Measurements from ENCODE around the gene EEPD1.
A peak's percentile ranks its signal among the peaks of the same experiment; 100 is the strongest.
"Not testable (repeated sequence)": the region's sequence is repeated elsewhere in the genome, so short reads cannot be mapped to it uniquely, and the experiment has no call there.

EEPD1 gene

GRCh38 chr7:36244429-36244828 lies 91.4 kb downstream of the EEPD1 start:
- DNase-seq (ENCODE audit: low read depth), result no peak
- TF ChIP-seq CTCF (conservative IDR thresholded peaks at IDR 0.05; ENCODE audit: low read length), result no peak
- no peak overlapping the region for H3K4me3 ChIP-seq (ENCODE audit: low read length)

GRCh38 chr7:36245684-36246299 lies 92.7 kb downstream of the EEPD1 start:
- no peak overlapping the region for H3K4me3 ChIP-seq (ENCODE audit: low read length)
- no peak for TF ChIP-seq CTCF (conservative IDR thresholded peaks at IDR 0.05; ENCODE audit: low read length)
- DNase-seq (ENCODE audit: low read depth), result no peak

- no peak for DNase-seq (ENCODE audit: low read depth)
- no peak overlapping the region for H3K4me3 ChIP-seq (ENCODE audit: low read length)
- no peak for TF ChIP-seq CTCF (conservative IDR thresholded peaks at IDR 0.05; ENCODE audit: low read length)
Measured at GRCh38 chr7:36249091-36249490, 96.0 kb downstream of the EEPD1 start.

- no peak overlapping the region for H3K4me3 ChIP-seq (ENCODE audit: low read length)
- no peak for DNase-seq (ENCODE audit: low read depth)
- TF ChIP-seq CTCF (conservative IDR thresholded peaks at IDR 0.05; ENCODE audit: low read length), result no peak
Measured at GRCh38 chr7:36253699-36254098, 100.6 kb downstream of the EEPD1 start.

GRCh38 chr7:36258510-36259259 lies 105.6 kb downstream of the EEPD1 start:
- peak; percentile 58 for DNase-seq (ENCODE audit: low read depth)
- H3K4me3 ChIP-seq (ENCODE audit: low read length), result not testable (repeated sequence)

GRCh38 chr7:36260481-36260880 lies 107.4 kb downstream of the EEPD1 start:
- no peak overlapping the region for H3K4me3 ChIP-seq (ENCODE audit: low read length)
- no peak for DNase-seq (ENCODE audit: low read depth)
- TF ChIP-seq CTCF (conservative IDR thresholded peaks at IDR 0.05; ENCODE audit: low read length), result no peak

- H3K4me3 ChIP-seq (ENCODE audit: low read length), result no peak overlapping the region
- no peak for DNase-seq (ENCODE audit: low read depth)
- no peak for TF ChIP-seq CTCF (conservative IDR thresholded peaks at IDR 0.05; ENCODE audit: low read length)
Measured at GRCh38 chr7:36261019-36261754, 108.1 kb downstream of the EEPD1 start.

All from AG10803 (cell line).